UCSD-AML1 (cell line): ENCODE data around the gene SP110.
A peak's percentile ranks its signal among the peaks of the same experiment; 100 is the strongest.
"Not testable (repeated sequence)": the region's sequence is repeated elsewhere in the genome, so short reads cannot be mapped to it uniquely, and the experiment has no call there.

Experiments
- DNase-seq: peaks from one replicate; lab custom pipeline; 2025; ENCODE audit not compliant: unreplicated experiment; lab: John Stamatoyannopoulos, UW

The SP110 gene

GRCh38 chr2:230225486-230225885, 5.7 kb upstream of the SP110 start, which contains the start of gene SP140:
Gene SP140 (plus strand): TSS chr2:230225736. CDS start chr2:230225845, 109 bp downstream.
- DNase-seq, result no peak

DNA sequence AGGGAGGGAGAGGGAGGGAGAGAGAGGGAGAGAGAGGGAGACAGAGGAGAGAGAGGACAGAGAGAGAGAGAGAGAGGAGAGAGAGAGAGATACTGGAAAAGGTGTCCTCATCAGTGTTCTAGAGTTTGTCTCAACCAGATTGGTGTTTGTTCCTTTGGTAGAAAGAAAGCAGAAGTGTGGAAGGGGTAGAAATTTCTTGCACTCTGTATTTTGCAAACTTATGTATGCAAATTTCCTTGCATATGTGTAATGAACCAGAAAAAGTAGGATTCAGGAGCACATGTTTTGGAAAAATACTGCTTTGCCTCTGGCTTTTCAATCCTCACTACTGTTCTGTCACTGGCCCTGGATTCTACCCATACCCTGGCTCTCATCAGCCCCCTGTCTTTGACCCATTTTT, 4.7 kb upstream of the SP110 start:
- DNase-seq, result no peak

DNA sequence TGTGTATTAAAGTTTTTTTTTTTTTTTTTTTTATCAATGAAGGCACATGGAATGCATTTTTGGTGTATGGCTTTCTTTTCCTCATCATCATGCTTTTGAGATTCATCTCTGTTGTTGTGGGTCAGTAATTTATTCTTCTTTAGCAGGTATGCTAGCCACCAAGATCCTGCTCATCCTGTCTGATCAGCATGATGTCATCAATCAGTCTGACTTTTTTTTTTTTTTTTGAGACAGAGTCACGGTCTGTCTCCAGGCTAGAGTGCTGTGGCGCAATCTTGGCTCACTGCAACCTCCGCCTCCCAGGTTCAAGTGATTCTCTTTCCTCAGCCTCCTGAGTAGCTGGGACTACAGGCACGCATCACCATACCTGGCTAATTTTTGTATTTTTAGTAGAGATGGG, 3.0 kb upstream of the SP110 start:
- not testable (repeated sequence) for DNase-seq

DNA sequence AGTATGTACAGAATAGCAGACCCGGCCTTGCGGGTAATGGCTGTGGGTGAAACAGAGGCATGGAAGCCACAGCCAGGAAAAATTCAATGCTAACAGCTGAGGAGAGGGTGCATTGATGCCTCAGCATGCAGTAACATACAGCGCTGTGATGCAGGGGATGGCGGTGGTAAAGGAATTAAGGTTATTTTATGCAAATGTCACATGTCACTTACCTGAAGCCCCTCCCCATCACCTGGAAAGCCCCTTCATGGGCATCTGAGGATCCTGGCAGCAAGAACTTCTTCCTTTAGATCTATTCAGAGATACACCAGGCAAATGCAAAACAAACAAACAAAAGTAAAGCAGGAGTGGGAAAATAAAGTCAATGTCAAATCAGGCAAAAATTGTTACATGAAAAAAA, 1.7 kb upstream of the SP110 start:
- no peak for DNase-seq

DNA sequence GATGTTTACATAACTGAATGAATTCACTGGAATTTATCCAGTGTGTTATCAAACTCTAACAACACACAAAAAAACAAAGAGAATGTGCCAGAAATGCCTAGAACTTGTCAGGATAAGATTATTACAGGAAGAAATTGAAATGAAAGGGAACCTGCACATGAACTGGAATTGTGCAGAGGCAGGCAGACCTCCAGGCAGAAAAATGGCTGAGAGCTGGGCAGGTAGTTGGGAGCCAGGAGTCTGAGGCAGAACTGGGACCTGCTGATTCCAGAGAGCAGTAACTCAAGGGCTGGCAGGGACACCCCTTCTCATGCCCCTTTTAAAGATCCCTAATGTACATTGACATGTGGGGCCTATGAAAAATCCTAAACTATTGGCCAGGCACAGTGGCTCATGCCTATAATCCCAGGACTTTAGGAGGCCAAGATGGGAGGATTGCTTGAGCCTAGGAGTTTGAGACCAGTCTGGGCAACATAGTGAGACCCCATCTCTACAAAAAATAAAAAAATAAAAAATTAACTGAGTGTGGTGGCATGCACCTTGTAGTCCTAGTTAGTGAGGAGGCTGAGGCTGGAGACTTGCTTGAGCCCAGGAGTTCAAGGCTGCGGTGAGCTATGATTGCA, 674 bp upstream of the SP110 start:
- DNase-seq, result peak; percentile 13

DNA sequence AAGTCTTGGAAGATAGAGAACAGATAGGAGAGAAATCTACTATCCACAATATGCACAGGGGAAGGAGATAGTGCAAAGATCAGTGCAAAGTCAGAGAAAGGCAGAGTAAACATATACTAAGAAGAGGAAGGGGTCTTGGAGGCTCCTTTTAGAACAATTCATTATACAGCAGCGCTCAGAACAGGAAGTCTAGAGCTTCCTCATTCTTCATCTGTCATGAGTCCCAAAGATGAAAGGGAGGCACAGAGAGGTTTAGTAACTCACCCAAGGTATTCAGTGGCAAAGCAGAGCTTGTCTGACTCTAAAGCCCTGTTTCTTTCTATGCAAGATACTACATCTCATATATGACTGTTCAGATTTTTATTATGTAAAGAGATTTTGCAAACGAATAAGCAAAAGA, 1.4 kb downstream of the SP110 start:
- DNase-seq, result no peak

DNA sequence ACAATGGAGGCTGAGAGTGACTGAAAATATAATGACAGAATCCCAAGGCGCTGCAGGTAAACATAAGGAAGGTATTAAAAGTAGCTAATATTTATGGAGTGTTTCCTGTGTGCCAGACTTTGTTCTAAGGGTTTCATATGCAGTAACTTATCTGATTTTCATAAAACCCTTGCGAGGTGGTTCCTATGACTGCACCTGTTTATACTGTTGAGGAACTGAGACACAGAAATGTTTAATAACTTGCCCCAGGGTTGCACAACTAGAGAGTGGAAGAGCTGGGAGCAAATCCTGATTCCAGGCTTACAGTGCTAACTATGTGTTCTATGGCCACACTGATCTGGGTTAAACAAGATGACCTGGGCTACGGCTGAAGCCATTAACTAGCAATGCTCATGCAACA, 2.4 kb downstream of the SP110 start:
- DNase-seq, result no peak

- no peak for DNase-seq
These were observed 3.3 kb downstream of the SP110 start for GRCh38 chr2:230216489-230216888.

GRCh38 chr2:230209422-230210051, 10.2 kb downstream of the SP110 start:
- DNase-seq, result no peak

DNA sequence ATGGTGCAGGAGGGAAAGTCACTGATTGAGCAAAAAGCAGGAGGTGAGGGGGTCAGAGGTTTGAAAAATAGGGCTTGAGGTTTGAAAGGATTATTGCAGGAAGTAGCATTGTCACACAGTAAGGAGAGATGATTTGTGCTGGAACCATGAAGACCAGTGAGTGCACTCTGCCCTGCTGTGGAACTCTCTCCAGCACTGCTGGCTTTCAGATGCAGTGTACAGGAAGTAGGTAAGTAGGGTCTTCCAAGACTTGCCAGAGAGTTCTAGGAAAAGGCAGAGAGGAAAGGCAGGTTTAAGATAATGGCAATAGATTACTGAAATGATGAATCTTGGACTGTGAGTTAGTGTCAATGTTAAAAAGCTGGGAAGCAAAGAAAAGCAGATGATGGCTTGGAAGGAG, 11.2 kb downstream of the SP110 start:
- DNase-seq, result no peak

- no peak for DNase-seq
These were observed 14.1 kb downstream of the SP110 start for GRCh38 chr2:230205721-230206120.

GRCh38 chr2:230205034-230205433, 14.8 kb downstream of the SP110 start:
- no peak for DNase-seq

- no peak for DNase-seq
These were observed 16.6 kb downstream of the SP110 start for GRCh38 chr2:230203110-230203676.

- no peak for DNase-seq
These were observed 17.2 kb downstream of the SP110 start for GRCh38 chr2:230202430-230203109.

DNA sequence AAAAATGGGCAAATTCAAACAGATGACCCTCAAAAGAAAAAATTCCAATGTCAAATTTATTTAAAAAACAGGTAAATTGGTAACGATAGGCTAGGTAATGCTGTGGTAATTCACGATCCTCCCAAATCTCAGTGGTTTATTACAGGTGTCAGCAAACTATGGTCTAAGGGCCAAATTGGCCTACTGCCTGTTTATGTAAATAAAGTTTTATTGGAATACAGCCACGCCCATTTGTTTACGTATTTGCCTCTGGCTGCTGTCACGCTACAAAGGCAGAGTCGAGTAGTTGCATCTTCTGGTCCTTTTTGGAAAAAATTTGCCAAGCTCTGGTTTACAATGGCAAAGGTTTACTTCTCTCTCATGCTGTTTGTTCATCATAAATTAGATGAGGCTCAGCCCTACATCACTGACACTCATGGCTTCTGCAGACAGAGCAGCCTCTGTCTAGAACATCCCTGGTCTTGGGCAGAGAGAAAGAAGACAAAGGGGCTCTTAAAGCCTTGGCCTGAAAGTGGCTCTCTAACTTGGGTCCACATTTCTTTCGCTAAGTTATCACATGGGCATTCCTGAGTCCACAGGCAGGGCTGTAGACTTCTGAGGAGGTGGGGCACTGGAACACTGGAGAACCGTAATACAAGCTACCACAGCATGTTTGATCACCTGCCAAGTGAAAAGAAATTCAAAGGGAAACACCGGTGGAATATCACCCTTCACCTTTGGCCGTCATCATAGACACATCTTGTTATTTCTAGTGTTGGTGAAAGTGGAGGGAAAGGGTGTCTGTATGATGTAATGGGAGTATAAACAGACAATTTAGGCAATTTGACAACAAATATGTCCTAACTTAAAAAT, 34.8 kb downstream of the SP110 start:
- DNase-seq, result no peak

DNA sequence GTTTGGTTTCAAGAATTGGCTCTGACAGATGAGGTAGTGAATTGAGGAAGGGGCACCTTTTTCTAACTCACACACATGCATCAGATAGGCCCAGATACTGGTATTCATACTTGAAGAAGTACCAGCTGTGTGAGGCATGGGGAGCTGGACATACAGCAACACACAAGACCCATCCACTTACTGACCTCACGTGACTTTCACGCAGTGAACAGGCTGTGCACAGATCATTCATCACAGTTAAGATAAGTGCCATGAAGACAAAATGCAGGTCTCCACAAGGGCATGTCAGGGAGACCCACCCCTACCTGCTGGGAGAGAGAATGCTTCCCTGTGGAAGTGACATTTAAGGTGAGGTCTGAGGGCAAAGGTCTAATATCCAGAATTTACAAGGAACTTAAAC, 38.6 kb downstream of the SP110 start:
- DNase-seq, result no peak

DNA sequence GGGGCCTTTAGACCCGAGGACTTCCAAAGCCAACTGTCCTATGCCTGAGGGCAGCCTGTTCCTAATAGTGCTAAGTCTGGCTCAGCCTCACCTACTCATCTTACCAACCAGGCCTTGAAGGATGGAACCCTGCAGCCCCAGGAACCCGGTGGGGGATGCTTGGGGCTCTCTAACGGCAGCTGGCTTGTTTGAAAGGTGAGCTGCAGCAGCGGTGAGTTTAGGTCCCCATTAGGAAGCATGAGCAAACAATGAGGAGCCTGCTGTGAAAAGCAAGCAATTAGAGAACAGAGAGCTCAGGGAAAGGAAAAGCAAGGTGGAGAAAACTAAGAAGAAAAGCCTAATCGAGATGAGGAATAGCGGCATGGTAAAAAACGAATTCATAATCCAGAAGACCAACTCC, 39.9 kb downstream of the SP110 start:
- no peak for DNase-seq

GRCh38 chr2:230178546-230179485, 41.0 kb downstream of the SP110 start:
- DNase-seq, result no peak

DNA sequence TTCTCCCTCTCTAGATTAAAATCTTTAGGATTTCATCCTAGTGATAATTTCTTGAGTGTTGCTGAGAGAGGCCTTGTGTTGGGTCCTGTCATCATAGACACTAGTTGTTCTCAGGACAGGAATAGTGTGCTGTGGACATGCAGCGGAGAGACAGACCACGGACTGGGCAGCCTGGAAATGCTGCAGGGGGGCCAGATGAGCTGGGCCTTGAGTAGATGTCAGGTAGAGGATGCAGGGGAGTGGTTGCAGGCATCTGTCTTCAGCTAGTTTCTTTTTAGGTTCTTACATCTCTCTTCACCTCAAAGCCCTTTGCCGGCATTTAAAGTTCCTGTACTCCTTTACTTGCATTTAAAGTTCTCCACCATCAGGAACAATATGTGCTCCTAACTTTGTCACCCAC, 42.8 kb downstream of the SP110 start:
- DNase-seq, result no peak

- DNase-seq, result no peak
These were observed 45.3 kb downstream of the SP110 start for GRCh38 chr2:230174466-230174865.
